A673 (cell line): ENCODE data around the gene RAPGEF4. TPM values are rescaled to one million over a fixed set of nuclear protein-coding genes. Genes with fewer than 3 reads are reported as not detected.

ENCODE experiments used
- BruUV-seq: library from RNA; stranded (reverse); fragments of 400-500 nt; replicated peaks from 2 replicates; lab custom pipeline; 2021; lab: Mats Ljungman, UMichigan
- CTCF ChIA-PET: fragments of 300-600 bp; sonication (Branson Sonifier 250); formaldehyde crosslinking; loops from one replicate; lab custom pipeline; 2022; ENCODE audit warnings: antibody characterized with exemption; lab: Charles Lee
- POLR2A ChIA-PET: fragments of 300-600 bp; sonication (Branson Sonifier 250); formaldehyde crosslinking; loops from one replicate; lab custom pipeline; 2022; ENCODE audit warnings: antibody characterized with exemption; ENCODE audit not compliant: low non-redundant PET; lab: Charles Lee
- DNase-seq: peaks from one replicate; pipeline ENCODE4 v3.0.0-alpha.2; 2015; ENCODE audit warnings: low spot score
- H3K27ac ChIP-seq: fragments of 200-600 bp; sonication (generic); 2 replicates; pipeline ENCODE4 v1.5.1; 2016; ENCODE audit warnings: mixed run types, low read depth, mild to moderate bottlenecking, mixed read lengths, antibody characterized with exemption, low read length; ENCODE audit not compliant: poor library complexity, severe bottlenecking
- H3K27me3 ChIP-seq: fragments of 200-600 bp; sonication (generic); replicated peaks from 2 replicates; pipeline ENCODE4 v1.6.1; 2017; ENCODE audit warnings: mixed run types, low read depth, mild to moderate bottlenecking, mixed read lengths, antibody characterized with exemption, low read length; ENCODE audit not compliant: insufficient read depth, poor library complexity
- H3K36me3 ChIP-seq: fragments of 200-600 bp; sonication (generic); 2 replicates; pipeline ENCODE4 v1.6.1; 2016; ENCODE audit warnings: mixed run types, mild to moderate bottlenecking, mixed read lengths, antibody characterized with exemption, low read length; ENCODE audit not compliant: insufficient read depth, poor library complexity, severe bottlenecking
- H3K4me1 ChIP-seq: fragments of 200-600 bp; sonication (generic); 2 replicates; pipeline ENCODE4 v1.6.1; 2017; ENCODE audit warnings: mixed run types, mild to moderate bottlenecking, mixed read lengths, antibody characterized with exemption, low read length; ENCODE audit not compliant: insufficient read depth, poor library complexity, severe bottlenecking
- H3K4me3 ChIP-seq: fragments of 200-600 bp; sonication (generic); 2 replicates; pipeline ENCODE4 v1.5.1; 2016; ENCODE audit warnings: low read depth, mixed run types, mild to moderate bottlenecking, mixed read lengths, low read length; ENCODE audit not compliant: poor library complexity, severe bottlenecking
- H3K9me3 ChIP-seq: fragments of 200-600 bp; sonication (generic); 2 replicates; pipeline ENCODE4 v1.6.1; 2016; ENCODE audit warnings: mixed run types, low read depth, mild to moderate bottlenecking, mixed read lengths, antibody characterized with exemption, low read length; ENCODE audit not compliant: poor library complexity, severe bottlenecking
- CTCF ChIP-seq: fragments of 300-800, 200-600 bp; sonication (generic); conservative IDR thresholded peaks from 2 replicates; pipeline ENCODE4 v1.5.1; 2017; ENCODE audit warnings: low read depth, mild to moderate bottlenecking, antibody characterized with exemption, low read length, moderate library complexity, mixed read lengths
- EZH2 ChIP-seq: fragments of 200-600 bp; sonication (generic); IDR thresholded peaks from 2 replicates; pipeline ENCODE4 v1.6.1; 2017; ENCODE audit warnings: borderline replicate concordance, low read depth, mild to moderate bottlenecking, mixed read lengths, antibody characterized with exemption, low read length; ENCODE audit not compliant: poor library complexity, severe bottlenecking
- intact Hi-C: fragments of 100-400 bp; cut with micrococcal nuclease; formaldehyde crosslinking; loops from one replicate; pipeline ENCODE4 v1.10.0; 2022; ENCODE audit not compliant: unreplicated experiment
- total RNA-seq: library from RNA; stranded (reverse); gene quantifications from 2 replicates; pipeline ENCODE4 v1.2.3, GENCODE V29; 2021

The RAPGEF4 gene
- total RNA-seq, 1 experiment from 2014 or later, result 0.26 TPM

GRCh38 chr2:173059292-173059691 lies 323.6 kb downstream of the RAPGEF4 start:
- intact Hi-C loops, result no loop called here
- H3K27ac ChIP-seq, result no peak overlapping the region
- DNase-seq, result no peak
- CTCF ChIA-PET, result no interaction called here
- no peaks in the 10 kb centered on the region for H3K9me3 ChIP-seq
- H3K36me3 ChIP-seq, result no peaks in the 10 kb centered on the region
- H3K27me3 ChIP-seq, result no peaks in the 10 kb centered on the region
- H3K4me1 ChIP-seq, result peaks cover 7% of the 10 kb centered on the region
- no TSS peak for BruUV-seq
- TF ChIP-seq CTCF (no peak), EZH2 (no peak)
- POLR2A ChIA-PET, result no interaction called here
- H3K4me3 ChIP-seq, result no peak overlapping the region

- POLR2A ChIA-PET, result no interaction called here
- intact Hi-C loops, result no loop called here
- Histone ChIP-seq H3K36me3 (no peaks in the 10 kb centered on the region), H3K4me1 (peaks cover 11% of the 10 kb centered on the region), H3K9me3 (no peaks in the 10 kb centered on the region), H3K27ac (no peak overlapping the region), H3K4me3 (no peak overlapping the region), H3K27me3 (no peaks in the 10 kb centered on the region)
- DNase-seq, result no peak
- CTCF ChIA-PET, result no interaction called here
- no TSS peak for BruUV-seq
- TF ChIP-seq EZH2, result no peak
- TF ChIP-seq CTCF, result no peak
Measured at GRCh38 chr2:173059971-173060461, 324.4 kb downstream of the RAPGEF4 start.

DNA sequence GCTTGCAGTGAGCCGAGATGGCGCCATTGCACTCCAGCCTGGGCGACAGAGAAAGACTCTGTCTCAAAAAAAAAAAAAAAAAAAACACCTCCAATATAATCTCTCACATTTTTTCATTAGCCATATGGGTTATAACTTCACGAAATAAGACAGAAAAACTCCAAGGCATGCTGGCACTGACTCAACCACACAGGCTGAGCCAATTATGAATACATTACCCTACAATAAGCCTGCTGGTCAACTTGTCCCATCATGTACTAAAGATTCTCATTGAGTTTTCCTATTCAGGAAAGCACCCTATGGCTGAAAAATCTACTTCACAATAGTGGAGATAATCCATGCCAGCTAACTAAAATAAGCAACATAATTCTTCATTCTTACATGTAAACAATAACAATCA lies 327.2 kb downstream of the RAPGEF4 start:
- intact Hi-C loops, result no loop called here
- TF ChIP-seq CTCF, result no peak
- no peak for TF ChIP-seq EZH2
- POLR2A ChIA-PET, result no interaction called here
- no peaks in the 10 kb centered on the region for H3K9me3 ChIP-seq
- CTCF ChIA-PET, result no interaction called here
- H3K36me3 ChIP-seq, result no peaks in the 10 kb centered on the region
- peaks cover 18% of the 10 kb centered on the region for H3K4me1 ChIP-seq
- H3K27ac ChIP-seq, result no peak overlapping the region
- peak; percentile 90 for DNase-seq
- no TSS peak for BruUV-seq
- no peak overlapping the region for H3K4me3 ChIP-seq
- H3K27me3 ChIP-seq, result no peaks in the 10 kb centered on the region
